Measurements from ENCODE around the gene ARL6IP6.

- TF ChIP-seq, protein P1, sequence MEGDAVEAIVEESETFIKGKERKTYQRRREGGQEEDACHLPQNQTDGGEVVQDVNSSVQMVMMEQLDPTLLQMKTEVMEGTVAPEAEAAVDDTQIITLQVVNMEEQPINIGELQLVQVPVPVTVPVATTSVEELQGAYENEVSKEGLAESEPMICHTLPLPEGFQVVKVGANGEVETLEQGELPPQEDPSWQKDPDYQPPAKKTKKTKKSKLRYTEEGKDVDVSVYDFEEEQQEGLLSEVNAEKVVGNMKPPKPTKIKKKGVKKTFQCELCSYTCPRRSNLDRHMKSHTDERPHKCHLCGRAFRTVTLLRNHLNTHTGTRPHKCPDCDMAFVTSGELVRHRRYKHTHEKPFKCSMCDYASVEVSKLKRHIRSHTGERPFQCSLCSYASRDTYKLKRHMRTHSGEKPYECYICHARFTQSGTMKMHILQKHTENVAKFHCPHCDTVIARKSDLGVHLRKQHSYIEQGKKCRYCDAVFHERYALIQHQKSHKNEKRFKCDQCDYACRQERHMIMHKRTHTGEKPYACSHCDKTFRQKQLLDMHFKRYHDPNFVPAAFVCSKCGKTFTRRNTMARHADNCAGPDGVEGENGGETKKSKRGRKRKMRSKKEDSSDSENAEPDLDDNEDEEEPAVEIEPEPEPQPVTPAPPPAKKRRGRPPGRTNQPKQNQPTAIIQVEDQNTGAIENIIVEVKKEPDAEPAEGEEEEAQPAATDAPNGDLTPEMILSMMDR (IDR thresholded peaks at IDR 0.05), result no peak
- TF ChIP-seq POLR2A (IDR thresholded peaks at IDR 0.05), result no peak
Observed at GRCh38 chr2:152763651-152764050, 45.2 kb downstream of the ARL6IP6 start.

Measured in uterus (tissue), 2 donors.